Body of pancreas (tissue), 4 donors: Measurements from ENCODE around the gene SLC6A3. TPM values are rescaled to one million over a fixed set of nuclear protein-coding genes. Genes with fewer than 3 reads are reported as not detected.
A peak's percentile ranks its signal among the peaks of the same experiment; 100 is the strongest.
"Not testable (repeated sequence)": the region's sequence is repeated elsewhere in the genome, so short reads cannot be mapped to it uniquely, and the experiment has no call there.

Source experiments
- ATAC-seq: fragments of 150-250 bp; one replicate; pipeline ENCODE4 v1.9.1; 2016
- DNase-seq, 4 donors: peaks; one replicate each; pipeline ENCODE4 v3.0.0-alpha.2; 2019
- H3K27ac ChIP-seq, 4 donors: fragments of 200-600 bp; sonication (generic); 1 replicate in 3 of 4; 2 replicates in 1 of 4; pipeline versions ENCODE4 v1.5.1 to v1.6.1; 2016 to 2019; ENCODE audit warnings: mild to moderate bottlenecking in 1 of 4, mixed read lengths in 1 of 4, moderate library complexity in 1 of 4
- H3K27me3 ChIP-seq, 2 donors: fragments of 200-600 bp; sonication (generic); one replicate each; pipeline ENCODE4 v1.6.0; 2016; ENCODE audit warnings: mild to moderate bottlenecking in 1 of 2
- H3K36me3 ChIP-seq, 2 donors: fragments of 200-600 bp; sonication (generic); replicated peaks in 1 of 2; 2 replicates each; pipeline ENCODE4 v1.5.1; 2016; ENCODE audit warnings: low read depth in 2 of 2; ENCODE audit not compliant: insufficient read depth in 1 of 2
- H3K4me1 ChIP-seq: fragments of 200-600 bp; sonication (generic); one replicate; pipeline ENCODE4 v1.6.0; 2016
- H3K4me3 ChIP-seq, 2 donors: fragments of 200-600 bp; sonication (generic); 1 replicate in 1 of 2; 2 replicates in 1 of 2; pipeline ENCODE4 v1.5.1; 2016 to 2019
- H3K9me3 ChIP-seq, 3 donors: fragments of 200-600 bp; sonication (generic); 1 replicate in 2 of 3; 2 replicates in 1 of 3; pipeline ENCODE4 v1.5.1; 2016
- POLR2A ChIP-seq, 3 donors: fragments of 450-650 bp; IDR thresholded peaks; one replicate each; pipeline ENCODE4 v1.6.1; 2016; ENCODE audit warnings: antibody characterized with exemption in 3 of 3, mild to moderate bottlenecking in 2 of 3
- WGBS, 2 donors: methylation state at CpG; one replicate each; pipeline ENCODE4 v1.1.5; 2017; 5-methylcytosine and 5-hydroxymethylcytosine counted together
- intact Hi-C: fragments of 100-400 bp; cut with DNase I; formaldehyde crosslinking; loops from one replicate; pipeline ENCODE4 v1.15.1; 2023
- total RNA-seq, 2 donors: library from RNA; depleted of rRNA; stranded (reverse); fragments of >200 nt; gene quantifications; one replicate each; pipeline ENCODE4 v1.1.0, GENCODE V29; 2016
- TF ChIP-seq, protein P1 (sequence below), 7 experiments: fragments of 450-650 bp in 4 of 7; fragments of 200-600 bp in 3 of 7; sonication (generic) in 3 of 7; IDR thresholded peaks; one replicate each; pipeline ENCODE4 v1.5.1; 2016 to 2019; ENCODE audit warnings: antibody characterized with exemption in 7 of 7

The SLC6A3 gene
- total RNA-seq, 2 donors from 2014 or later, result not detected

DNA sequence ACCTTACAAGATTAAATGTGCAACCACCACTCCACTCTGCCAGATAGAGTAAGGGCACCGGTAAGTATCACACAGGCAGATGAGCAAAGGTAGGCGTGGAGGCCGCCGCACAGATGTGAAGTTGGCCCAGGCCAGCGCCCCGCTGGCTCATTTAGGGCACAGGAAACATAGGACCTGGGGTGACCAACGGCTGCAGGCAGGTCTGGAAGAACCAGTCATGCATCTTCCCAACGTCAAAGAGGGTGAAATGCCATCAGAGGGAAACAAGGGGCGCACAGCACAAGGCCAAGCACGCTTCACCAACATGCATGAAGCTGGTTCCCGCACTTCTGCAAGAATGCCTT is 31.7 kb upstream of the SLC6A3 start:
- H3K27ac ChIP-seq, result peak overlapping the region in 1 of 4 donors; percentile 52
- TF ChIP-seq, protein P1, sequence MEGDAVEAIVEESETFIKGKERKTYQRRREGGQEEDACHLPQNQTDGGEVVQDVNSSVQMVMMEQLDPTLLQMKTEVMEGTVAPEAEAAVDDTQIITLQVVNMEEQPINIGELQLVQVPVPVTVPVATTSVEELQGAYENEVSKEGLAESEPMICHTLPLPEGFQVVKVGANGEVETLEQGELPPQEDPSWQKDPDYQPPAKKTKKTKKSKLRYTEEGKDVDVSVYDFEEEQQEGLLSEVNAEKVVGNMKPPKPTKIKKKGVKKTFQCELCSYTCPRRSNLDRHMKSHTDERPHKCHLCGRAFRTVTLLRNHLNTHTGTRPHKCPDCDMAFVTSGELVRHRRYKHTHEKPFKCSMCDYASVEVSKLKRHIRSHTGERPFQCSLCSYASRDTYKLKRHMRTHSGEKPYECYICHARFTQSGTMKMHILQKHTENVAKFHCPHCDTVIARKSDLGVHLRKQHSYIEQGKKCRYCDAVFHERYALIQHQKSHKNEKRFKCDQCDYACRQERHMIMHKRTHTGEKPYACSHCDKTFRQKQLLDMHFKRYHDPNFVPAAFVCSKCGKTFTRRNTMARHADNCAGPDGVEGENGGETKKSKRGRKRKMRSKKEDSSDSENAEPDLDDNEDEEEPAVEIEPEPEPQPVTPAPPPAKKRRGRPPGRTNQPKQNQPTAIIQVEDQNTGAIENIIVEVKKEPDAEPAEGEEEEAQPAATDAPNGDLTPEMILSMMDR (IDR thresholded peaks at IDR 0.05), result no peak
- TF ChIP-seq POLR2A (IDR thresholded peaks at IDR 0.05), result no peak
- H3K27me3 ChIP-seq, result no peaks in the 10 kb centered on the region
- intact Hi-C loops, result no loop called here
- no peaks in the 10 kb centered on the region for H3K4me1 ChIP-seq
- 89 to 95% methylated on average over 10 to 11 of the region's 11 CpGs for WGBS, 2 donors
- H3K9me3 ChIP-seq, result no peaks in the 10 kb centered on the region
- no peak overlapping the region for H3K4me3 ChIP-seq
- H3K36me3 ChIP-seq, result peaks cover 0 to 9% of the 10 kb centered on the region in 2 donors
- DNase-seq, result peak in 1 of 4 donors; percentile 3
- ATAC-seq, result no peak

DNA sequence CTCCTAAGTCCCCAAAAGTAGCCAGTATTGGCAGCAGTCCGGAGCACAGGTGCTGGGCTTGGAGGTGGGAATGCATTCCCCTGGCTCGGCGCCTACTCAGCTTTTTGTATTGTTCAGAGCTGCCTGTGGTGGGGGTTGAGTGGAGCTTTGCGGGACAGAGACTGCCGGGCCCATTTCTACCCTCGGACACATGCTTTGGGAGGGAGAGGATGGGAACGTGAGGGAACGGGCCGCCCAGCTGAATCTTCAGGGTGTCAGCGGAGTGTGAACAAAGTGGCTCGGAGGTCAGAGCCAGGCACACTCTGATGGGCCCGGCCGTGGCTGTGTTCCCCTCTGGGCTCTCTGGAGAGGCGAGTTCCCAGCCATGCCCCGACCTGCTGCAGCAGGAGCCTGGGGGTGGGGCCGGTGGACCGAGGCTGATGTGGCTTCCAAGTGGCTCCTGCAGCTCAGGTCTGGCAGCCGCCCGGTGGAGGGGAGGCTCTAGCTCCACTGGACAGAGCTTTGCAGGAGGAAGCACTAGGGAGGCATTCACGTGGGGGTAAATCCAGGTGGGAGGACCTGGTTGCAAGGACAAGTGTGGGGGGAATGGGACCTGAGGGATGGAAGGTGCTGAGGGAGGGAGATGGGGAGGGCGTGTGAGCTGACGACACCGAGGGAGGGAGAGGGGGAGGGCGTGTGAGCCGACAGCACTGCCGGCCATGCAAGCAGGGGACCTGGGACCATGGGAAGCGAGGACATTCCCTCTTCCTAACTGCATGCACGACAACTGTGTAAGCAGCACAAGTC is 31.1 kb upstream of the SLC6A3 start:
- Histone ChIP-seq H3K4me1 (no peaks in the 10 kb centered on the region), H3K27me3 (no peaks in the 10 kb centered on the region), H3K9me3 (no peaks in the 10 kb centered on the region), H3K4me3 (no peak overlapping the region), H3K36me3 (peaks cover 0 to 9% of the 10 kb centered on the region in 2 donors), H3K27ac (peak overlapping the region in 1 of 4 donors; percentile 52)
- WGBS, 2 donors, result 87 to 89% methylated on average over 27 to 28 of the region's 28 CpGs
- DNase-seq (peak in 2 of 4 donors; percentile 5 to 8), ATAC-seq (no peak)
- intact Hi-C loops, result no loop called here
- TF ChIP-seq, protein P1 (IDR thresholded peaks at IDR 0.05), result no peak
- no peak for TF ChIP-seq POLR2A (IDR thresholded peaks at IDR 0.05)

DNA sequence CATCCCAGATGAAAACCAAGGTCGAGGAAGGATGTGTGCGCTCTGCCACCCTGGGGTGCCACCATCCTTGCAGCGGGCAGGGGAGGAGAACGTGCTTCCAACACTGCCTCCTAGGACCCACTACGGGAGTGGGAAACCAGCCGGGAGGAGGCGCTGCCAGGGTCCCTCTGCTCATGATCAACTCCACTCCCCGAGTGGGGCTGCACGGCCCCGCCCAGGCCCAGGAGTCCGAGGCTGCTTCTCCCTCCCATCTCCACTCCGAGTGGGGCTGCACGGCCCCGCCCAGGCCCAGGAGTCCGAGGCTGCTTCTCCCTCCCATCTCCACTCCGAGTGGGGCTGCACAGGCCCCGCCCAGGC is 30.3 kb upstream of the SLC6A3 start:
- WGBS, 2 donors, result 88 to 89% methylated on average over 3 to 16 of the region's 17 CpGs
- H3K27me3 ChIP-seq, H3K36me3 ChIP-seq, ATAC-seq, H3K9me3 ChIP-seq, H3K4me3 ChIP-seq, H3K27ac ChIP-seq, intact Hi-C loops, H3K4me1 ChIP-seq: not testable (repeated sequence)
- peak in 1 of 4 donors; percentile 7 for DNase-seq

DNA sequence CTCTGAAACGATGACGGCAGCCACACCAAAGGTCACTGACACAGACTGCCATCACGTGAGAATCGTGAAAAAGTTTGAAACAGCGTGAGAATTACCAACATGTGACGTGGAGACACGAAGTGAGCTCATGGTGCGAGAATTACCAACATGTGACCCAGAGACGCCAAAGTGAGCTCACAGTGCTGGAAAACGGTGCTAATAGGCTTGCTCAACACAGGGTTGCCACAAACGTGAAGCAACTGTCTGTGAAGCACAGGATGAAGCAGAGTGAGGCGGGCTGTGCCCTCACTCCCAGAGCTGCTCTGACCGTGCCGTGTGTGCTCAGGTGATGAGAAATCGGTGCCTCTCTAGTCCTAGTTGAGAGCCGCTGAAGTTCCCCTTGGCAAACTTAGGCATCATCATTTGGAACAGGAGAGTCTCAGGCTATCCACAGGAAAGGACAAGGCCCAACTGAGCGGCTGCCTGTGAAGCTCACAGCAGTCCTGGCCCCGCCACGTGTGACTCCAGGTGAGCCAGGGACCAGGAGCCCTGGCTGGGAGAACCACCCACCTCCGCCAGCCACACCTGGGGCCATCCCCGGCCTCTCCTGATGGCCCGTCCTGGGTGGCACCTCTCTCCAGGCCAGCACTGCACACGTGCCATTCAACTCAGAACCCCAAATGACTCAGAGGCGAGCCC is 29.8 kb upstream of the SLC6A3 start:
- Histone ChIP-seq H3K36me3 (peaks cover 0 to 9% of the 10 kb centered on the region in 2 donors), H3K9me3 (no peaks in the 10 kb centered on the region), H3K4me1 (no peaks in the 10 kb centered on the region), H3K4me3 (no peak overlapping the region), H3K27ac (no peak overlapping the region), H3K27me3 (no peaks in the 10 kb centered on the region)
- ATAC-seq, result no peak
- TF ChIP-seq, protein P1 (IDR thresholded peaks at IDR 0.05), result no peak
- TF ChIP-seq POLR2A (IDR thresholded peaks at IDR 0.05), result no peak
- intact Hi-C loops, result no loop called here
- DNase-seq, result peak in 1 of 4 donors; percentile 8
- WGBS, 2 donors, result 79 to 90% methylated on average over 19 to 24 of the region's 24 CpGs

DNA sequence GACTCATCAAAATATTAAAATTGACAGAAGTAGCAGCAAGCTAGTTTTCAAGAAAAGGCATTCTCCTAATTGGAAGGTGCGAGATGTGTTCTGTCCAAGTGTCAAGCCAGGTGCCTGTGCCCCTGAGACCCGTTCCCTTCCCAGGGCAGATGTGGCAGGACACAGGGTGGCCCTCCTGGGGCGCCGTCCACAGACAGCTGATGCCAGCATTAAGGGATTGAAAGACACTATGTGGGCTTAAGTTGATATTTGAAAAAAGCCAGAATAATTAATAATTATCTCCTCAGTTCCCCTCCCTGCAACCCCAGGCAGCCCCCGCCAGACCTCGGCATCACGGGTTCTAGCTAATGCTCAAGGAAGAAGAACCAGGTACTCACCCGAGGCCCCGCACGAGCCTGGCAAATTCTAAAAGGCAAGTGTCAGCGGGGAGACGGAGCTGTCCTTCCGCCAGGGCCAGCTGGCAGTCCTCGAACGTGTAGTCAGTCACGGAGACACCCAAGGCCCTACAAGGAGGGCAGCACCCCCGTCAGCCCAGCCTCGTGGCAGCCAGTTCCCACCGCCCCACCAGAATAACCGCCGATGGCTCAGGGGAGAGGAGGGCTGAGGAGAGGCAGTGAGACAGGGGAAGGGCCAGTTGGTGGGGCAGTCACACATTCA is 29.1 kb upstream of the SLC6A3 start:
- no peak overlapping the region for H3K4me3 ChIP-seq
- peak in 1 of 4 donors; percentile 1 for DNase-seq
- H3K27me3 ChIP-seq, result no peaks in the 10 kb centered on the region
- 92 to 96% methylated on average over 10 to 21 of the region's 21 CpGs for WGBS, 2 donors
- H3K4me1 ChIP-seq, result no peaks in the 10 kb centered on the region
- intact Hi-C loops, result no loop called here
- no peak overlapping the region for H3K27ac ChIP-seq
- no peak for TF ChIP-seq POLR2A (IDR thresholded peaks at IDR 0.05)
- TF ChIP-seq, protein P1 (IDR thresholded peaks at IDR 0.05), result no peak
- ATAC-seq, result no peak
- peaks cover 0 to 9% of the 10 kb centered on the region in 2 donors for H3K36me3 ChIP-seq
- H3K9me3 ChIP-seq, result no peaks in the 10 kb centered on the region
